K562 (cell line): ENCODE data around the gene CCDC178. TPM values are rescaled to one million over a fixed set of nuclear protein-coding genes. Genes with fewer than 3 reads are reported as not detected.

Experiments
- ATAC-seq: fragments of 200-7000 bp; cut with Tn5 transposase; 3 replicates; pipeline ENCODE4 v1.9.1; 2020; ENCODE audit warnings: moderate library complexity
- BruUV-seq: library from RNA; stranded (reverse); fragments of 400-500 nt; replicated peaks from 2 replicates; lab custom pipeline; 2021; lab: Mats Ljungman, UMichigan
- CTCF ChIA-PET: fragments of 300-600 bp; formaldehyde crosslinking; extraction: SDS; loops from one replicate; lab custom pipeline; 2021; ENCODE audit warnings: low intra/inter-chr PET ratio; lab: Yijun Ruan, JAX
- POLR2A ChIA-PET: fragments of 300-600, 350-650 bp; sonication (Branson Sonifier 250); formaldehyde crosslinking; extraction: SDS; loops from one replicate; lab custom pipeline; 2021; ENCODE audit warnings: antibody characterized with exemption, inconsistent platforms; lab: Yijun Ruan, JAX
- DNase-seq, 4 experiments: peaks; one replicate each; pipeline versions ENCODE4 v3.0.0 to v3.0.0-alpha.2; 2011 to 2018; ENCODE audit warnings: low spot score in 3 of 4, mixed read lengths in 3 of 4; ENCODE audit errors: extremely low read depth in 1 of 4
- FAIRE-seq: peaks from 2 replicates; lab custom pipeline; 2011; peaks lifted over from hg19 to GRCh38; lab: Jason Lieb, UNC
- H2AFZ ChIP-seq: 2 replicates; pipeline ENCODE4 v1.6.0; 2011; ENCODE audit warnings: low read depth, low read length, control low read depth, inconsistent platforms
- H3K27ac ChIP-seq: fragments of 200-600 bp; 3 replicates; pipeline ENCODE4 v1.8.0; 2011; ENCODE audit warnings: low read depth, mild to moderate bottlenecking, control low read depth, inconsistent platforms, low read length, moderate library complexity, mixed read lengths; ENCODE audit errors: extremely low read depth
- H3K27me3 ChIP-seq, 2 experiments: fragments of 300-600 bp in 1 of 2; 2 replicates in 1 of 2; 3 replicates in 1 of 2; pipeline versions ENCODE4 v1.6.0 to v1.8.0; 2011; ENCODE audit warnings: inconsistent platforms in 2 of 2, low read length in 2 of 2, mild to moderate bottlenecking in 1 of 2, mixed read lengths in 1 of 2, moderate library complexity in 1 of 2; ENCODE audit not compliant: control insufficient read depth in 2 of 2, insufficient read depth in 2 of 2
- H3K36me3 ChIP-seq: fragments of 300-600 bp; 3 replicates; pipeline ENCODE4 v1.8.0; 2011; ENCODE audit warnings: mild to moderate bottlenecking, low read length, inconsistent platforms; ENCODE audit not compliant: control insufficient read depth, insufficient read depth
- H3K4me1 ChIP-seq, 2 experiments: fragments of 200-600 bp in 1 of 2; replicated peaks in 1 of 2; 2 replicates in 1 of 2; 3 replicates in 1 of 2; pipeline versions ENCODE4 v1.5.1 to v1.8.0; 2011; ENCODE audit warnings: inconsistent platforms in 2 of 2, low read length in 2 of 2, mild to moderate bottlenecking in 1 of 2, mixed read lengths in 1 of 2, moderate library complexity in 1 of 2; ENCODE audit not compliant: control insufficient read depth in 2 of 2, insufficient read depth in 2 of 2
- H3K4me2 ChIP-seq: 2 replicates; pipeline ENCODE4 v1.6.1; 2011; ENCODE audit warnings: low read length, control low read depth, inconsistent platforms, mixed read lengths; ENCODE audit not compliant: insufficient read depth
- H3K4me3 ChIP-seq: fragments of 200-600 bp; sonication (generic), shearing (Covaris generic); 2 replicates; pipeline ENCODE4 v1.5.1; 2016; ENCODE audit warnings: control low read depth, inconsistent platforms
- H3K79me2 ChIP-seq: fragments of 200-600 bp; 3 replicates; pipeline ENCODE4 v1.8.0; 2011; ENCODE audit warnings: low read length, inconsistent platforms; ENCODE audit not compliant: control insufficient read depth, insufficient read depth
- H3K9ac ChIP-seq, 2 experiments: 2 replicates each; pipeline versions ENCODE4 v1.6.0 to v1.6.1; 2011; ENCODE audit warnings: low read depth in 2 of 2, low read length in 2 of 2, control low read depth in 1 of 2, inconsistent platforms in 1 of 2, mild to moderate bottlenecking in 1 of 2, mixed read lengths in 1 of 2; ENCODE audit not compliant: insufficient read depth in 1 of 2
- H3K9me1 ChIP-seq: one replicate; pipeline ENCODE4 v1.6.0; 2011; ENCODE audit warnings: inconsistent platforms, mild to moderate bottlenecking, low read length, moderate library complexity; ENCODE audit not compliant: control insufficient read depth, insufficient read depth
- H3K9me3 ChIP-seq: replicated peaks from 2 replicates; pipeline ENCODE4 v1.5.1; 2011; ENCODE audit warnings: low read depth, low read length, inconsistent platforms; ENCODE audit not compliant: control insufficient read depth, insufficient read depth
- H4K20me1 ChIP-seq: replicated peaks from 2 replicates; pipeline ENCODE4 v1.6.1; 2011; ENCODE audit warnings: low read length, inconsistent platforms, mixed read lengths; ENCODE audit not compliant: control insufficient read depth, insufficient read depth
- CREB5 ChIP-seq: fragments of 250-450 bp; sonication (Bioruptor Pico); IDR thresholded peaks from 2 replicates; pipeline ENCODE4 v1.5.0; 2020; ENCODE audit warnings: mild to moderate bottlenecking
- HDAC1 ChIP-seq, 2 experiments: fragments of 450-650 bp; IDR thresholded peaks; 2 replicates each; pipeline ENCODE4 v1.6.1; 2016 to 2017; ENCODE audit warnings: inconsistent platforms in 1 of 2, mild to moderate bottlenecking in 1 of 2, moderate library complexity in 1 of 2
- HSF4 ChIP-seq: fragments of 250-450 bp; sonication (Bioruptor Pico); IDR thresholded peaks from 2 replicates; pipeline ENCODE4 v2.1.2; 2022; ENCODE audit warnings: mild to moderate bottlenecking, moderate library complexity, borderline replicate concordance
- KAT7 ChIP-seq: sonication (generic); formaldehyde crosslinking; IDR thresholded peaks from 2 replicates; pipeline ENCODE4 v1.8.0; 2022; ENCODE audit warnings: missing genetic modification reagents, mild to moderate bottlenecking, borderline replicate concordance
- NFRKB ChIP-seq: fragments of 450-650 bp; IDR thresholded peaks from 2 replicates; pipeline ENCODE4 v1.6.1; 2016; ENCODE audit warnings: low read depth
- PHF21A ChIP-seq: fragments of 450-650 bp; IDR thresholded peaks from 2 replicates; pipeline ENCODE4 v1.6.1; 2017; ENCODE audit warnings: low read depth, borderline replicate concordance
- RNF2 ChIP-seq: sonication (generic); IDR thresholded peaks from 2 replicates; pipeline ENCODE4 v1.6.1; 2016
- SFPQ ChIP-seq: fragments of 200-400 bp; formaldehyde crosslinking; IDR thresholded peaks from 2 replicates; pipeline ENCODE4 v1.6.1; 2017; ENCODE audit warnings: mild to moderate bottlenecking, low read depth, low read length, moderate library complexity
- TEAD4 ChIP-seq, 2 experiments: sonication (generic) in 1 of 2; formaldehyde crosslinking in 1 of 2; IDR thresholded peaks; 2 replicates each; pipeline versions ENCODE4 v1.6.1 to v1.8.0; 2012 to 2022; ENCODE audit warnings: borderline replicate concordance in 1 of 2, inconsistent platforms in 1 of 2, low read length in 1 of 2, mild to moderate bottlenecking in 1 of 2, missing genetic modification reagents in 1 of 2
- ZFX ChIP-seq: sonication (generic); formaldehyde crosslinking; IDR thresholded peaks from 2 replicates; pipeline ENCODE4 v1.8.0; 2022; ENCODE audit warnings: mild to moderate bottlenecking, missing genetic modification reagents, moderate library complexity
- ZNF311 ChIP-seq: fragments of 250-450 bp; sonication (Bioruptor Pico); IDR thresholded peaks from 2 replicates; pipeline ENCODE4 v1.4.0; 2020; ENCODE audit warnings: mild to moderate bottlenecking, moderate library complexity
- ZNF445 ChIP-seq: fragments of 250-450 bp; sonication (Bioruptor Pico); IDR thresholded peaks from 2 replicates; pipeline ENCODE4 v1.4.0; 2020; ENCODE audit warnings: low read depth, mild to moderate bottlenecking, moderate library complexity
- ZNF766 ChIP-seq: fragments of 200-800 bp; sonication (Bioruptor generic); conservative IDR thresholded peaks from 2 replicates; pipeline ENCODE4 v1.6.1; 2016; ENCODE audit warnings: missing genetic modification characterization, missing compliant biosample characterization
- WGBS: fragments of 100-300 bp; shearing (Covaris generic); methylation state at CpG from one replicate; pipeline ENCODE4 v1.1.6; 2016; ENCODE audit warnings: low coverage, mixed read lengths; ENCODE audit not compliant: insufficient coverage; ENCODE audit errors: missing lambda C conversion rate; 5-methylcytosine and 5-hydroxymethylcytosine counted together
- in situ Hi-C: fragments of 300-500 bp; cut with MboI; formaldehyde crosslinking; loops from 4 replicates; pipeline ENCODE4 v1.15.0; 2018; ENCODE audit warnings: inconsistent platforms, mixed read lengths
- intact Hi-C: fragments of 100-400 bp; cut with micrococcal nuclease; formaldehyde crosslinking; loops from 2 replicates; pipeline ENCODE4 v1.14.2; 2022
- polyA plus RNA-seq, 8 experiments: library from polyadenylated mRNA; depleted of rRNA in 4 of 8; stranded (reverse) in 5 of 8; unstranded in 3 of 8; fragments of >200 nt; fragmentation: Nextera tagmentation in 2 of 8; fragmentation: Illumina TruSeq in 1 of 8; extraction: Ambion mirVana in 2 of 8; extraction: Trizol in 1 of 8; gene quantifications; 2 replicates each; pipeline versions ENCODE4 v1.2.1 to v1.2.3, GENCODE V29; 2011 to 2014; ENCODE audit warnings: inconsistent platforms in 1 of 8, missing spikeins in 1 of 8
- total RNA-seq, 7 experiments: library from RNA; depleted of rRNA in 6 of 7; stranded (reverse); fragments of >200 nt in 6 of 7; fragmentation: Illumina TruSeq in 2 of 7; extraction: Trizol in 2 of 7; gene quantifications; 2 replicates each; pipeline versions ENCODE4 v1.2.1 to v1.2.3, GENCODE V29; 2011 to 2021; ENCODE audit warnings: low replicate concordance in 1 of 7
- TF ChIP-seq, protein P1 (sequence below), 2 experiments: IDR thresholded peaks; 2 replicates each; pipeline ENCODE4 v1.6.1; 2012; ENCODE audit warnings: improper control_type of control experiment in 2 of 2, low read depth in 2 of 2, low read length in 2 of 2, borderline replicate concordance in 1 of 2

CCDC178 gene
- total and polyA plus RNA-seq, 9 of the 15 experiments (the other 6 are each of a cell fraction or from before 2014, with no cell fraction given), result 0.12 to 0.47 (median 0.15) TPM; not detected in 6

- no peak overlapping the region for H3K4me3 ChIP-seq
- TF ChIP-seq CREB5 (CRISPR knock-in tag), result no peak
- no peak for TF ChIP-seq RNF2
- no peak for TF ChIP-seq HSF4 (CRISPR knock-in tag)
- TF ChIP-seq SFPQ, result no peak
- no peak for TF ChIP-seq ZFX (CRISPR knock-in tag)
- no peak for TF ChIP-seq ZNF311 (CRISPR knock-in tag)
- TF ChIP-seq KAT7 (CRISPR knock-in tag), result no peak
- no peak for TF ChIP-seq NFRKB
- no peak for TF ChIP-seq ZNF766 (CRISPR knock-in tag)
- TF ChIP-seq HDAC1 (IDR thresholded peaks at IDR 0.05), result no peak
- no peak for TF ChIP-seq TEAD4 (IDR thresholded peaks at IDR 0.05; ENCODE audit: low read length)
- no peak for TF ChIP-seq TEAD4 (CRISPR knock-in tag; IDR thresholded peaks at IDR 0.05; ENCODE audit: borderline replicate concordance)
- TF ChIP-seq PHF21A, result no peak
- TF ChIP-seq, protein P1, sequence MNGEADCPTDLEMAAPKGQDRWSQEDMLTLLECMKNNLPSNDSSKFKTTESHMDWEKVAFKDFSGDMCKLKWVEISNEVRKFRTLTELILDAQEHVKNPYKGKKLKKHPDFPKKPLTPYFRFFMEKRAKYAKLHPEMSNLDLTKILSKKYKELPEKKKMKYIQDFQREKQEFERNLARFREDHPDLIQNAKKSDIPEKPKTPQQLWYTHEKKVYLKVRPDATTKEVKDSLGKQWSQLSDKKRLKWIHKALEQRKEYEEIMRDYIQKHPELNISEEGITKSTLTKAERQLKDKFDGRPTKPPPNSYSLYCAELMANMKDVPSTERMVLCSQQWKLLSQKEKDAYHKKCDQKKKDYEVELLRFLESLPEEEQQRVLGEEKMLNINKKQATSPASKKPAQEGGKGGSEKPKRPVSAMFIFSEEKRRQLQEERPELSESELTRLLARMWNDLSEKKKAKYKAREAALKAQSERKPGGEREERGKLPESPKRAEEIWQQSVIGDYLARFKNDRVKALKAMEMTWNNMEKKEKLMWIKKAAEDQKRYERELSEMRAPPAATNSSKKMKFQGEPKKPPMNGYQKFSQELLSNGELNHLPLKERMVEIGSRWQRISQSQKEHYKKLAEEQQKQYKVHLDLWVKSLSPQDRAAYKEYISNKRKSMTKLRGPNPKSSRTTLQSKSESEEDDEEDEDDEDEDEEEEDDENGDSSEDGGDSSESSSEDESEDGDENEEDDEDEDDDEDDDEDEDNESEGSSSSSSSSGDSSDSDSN (IDR thresholded peaks at IDR 0.05; ENCODE audit: borderline replicate concordance in 1 of 2, low read depth in 2 of 2, low read length in 2 of 2), result no peak
- TF ChIP-seq ZNF445 (CRISPR knock-in tag), result no peak
- no peak overlapping the region for H3K9ac ChIP-seq
- no peaks in the 10 kb centered on the region for H3K36me3 ChIP-seq
- no peaks in the 10 kb centered on the region for H3K9me3 ChIP-seq
- FAIRE-seq (no peak), ATAC-seq (no peak), DNase-seq (no peak)
- H3K79me2 ChIP-seq, result no peaks in the 10 kb centered on the region
- no TSS peak for BruUV-seq
- no peak overlapping the region for H2AFZ ChIP-seq
- no peak overlapping the region for H3K4me2 ChIP-seq
- CTCF ChIA-PET, result no interaction called here
- intact Hi-C loops, result no loop called here
- H3K27me3 ChIP-seq, result no peaks in the 10 kb centered on the region
- POLR2A ChIA-PET, result no interaction called here
- no peaks in the 10 kb centered on the region for H3K4me1 ChIP-seq
- H3K9me1 ChIP-seq, result no peaks in the 10 kb centered on the region
- no peaks in the 10 kb centered on the region for H4K20me1 ChIP-seq
- no peak overlapping the region for H3K27ac ChIP-seq
- in situ Hi-C loops, result no loop called here
- WGBS, result 0% methylated on average over 7 of the region's 7 CpGs
These were observed 158.4 kb downstream of the CCDC178 start for GRCh38 chr18:33282142-33282541.
